Breast epithelium (tissue), 3 donors: ENCODE data around the gene THBS2.

Source experiments
- POLR2A ChIP-seq: fragments of 450-650 bp; IDR thresholded peaks from one replicate; pipeline ENCODE4 v1.6.1; 2016; ENCODE audit warnings: antibody characterized with exemption, mild to moderate bottlenecking, moderate library complexity
- POLR2AphosphoS5 ChIP-seq, 3 donors: sonication (generic); formaldehyde crosslinking; IDR thresholded peaks; one replicate each; pipeline ENCODE4 v1.6.1; 2017; ENCODE audit warnings: antibody characterized with exemption in 3 of 3
- TF ChIP-seq, protein P1 (sequence below), 3 donors: fragments of 450-650 bp; IDR thresholded peaks; one replicate each; pipeline ENCODE4 v1.5.1; 2016 to 2017; ENCODE audit warnings: antibody characterized with exemption in 3 of 3, mild to moderate bottlenecking in 3 of 3, moderate library complexity in 3 of 3

DNA sequence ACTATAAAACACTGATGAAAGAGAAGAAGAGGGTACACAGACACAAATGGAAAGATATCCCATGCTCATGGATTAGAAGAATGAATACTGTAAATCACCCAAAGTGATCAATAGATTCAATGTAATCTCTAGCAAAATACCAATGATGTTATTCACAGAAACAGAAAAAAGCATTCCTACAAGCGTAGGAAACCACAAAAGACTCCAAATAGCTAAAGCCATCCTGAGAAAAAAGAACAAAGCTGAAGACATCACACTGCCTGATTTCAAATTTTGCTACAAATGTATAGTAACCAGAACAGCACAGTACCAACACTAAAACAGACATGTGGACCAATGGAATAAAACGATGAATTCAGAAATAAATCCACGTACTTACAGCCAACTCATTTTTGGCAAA lies 43.0 kb downstream of the THBS2 start:
- TF ChIP-seq, protein P1, sequence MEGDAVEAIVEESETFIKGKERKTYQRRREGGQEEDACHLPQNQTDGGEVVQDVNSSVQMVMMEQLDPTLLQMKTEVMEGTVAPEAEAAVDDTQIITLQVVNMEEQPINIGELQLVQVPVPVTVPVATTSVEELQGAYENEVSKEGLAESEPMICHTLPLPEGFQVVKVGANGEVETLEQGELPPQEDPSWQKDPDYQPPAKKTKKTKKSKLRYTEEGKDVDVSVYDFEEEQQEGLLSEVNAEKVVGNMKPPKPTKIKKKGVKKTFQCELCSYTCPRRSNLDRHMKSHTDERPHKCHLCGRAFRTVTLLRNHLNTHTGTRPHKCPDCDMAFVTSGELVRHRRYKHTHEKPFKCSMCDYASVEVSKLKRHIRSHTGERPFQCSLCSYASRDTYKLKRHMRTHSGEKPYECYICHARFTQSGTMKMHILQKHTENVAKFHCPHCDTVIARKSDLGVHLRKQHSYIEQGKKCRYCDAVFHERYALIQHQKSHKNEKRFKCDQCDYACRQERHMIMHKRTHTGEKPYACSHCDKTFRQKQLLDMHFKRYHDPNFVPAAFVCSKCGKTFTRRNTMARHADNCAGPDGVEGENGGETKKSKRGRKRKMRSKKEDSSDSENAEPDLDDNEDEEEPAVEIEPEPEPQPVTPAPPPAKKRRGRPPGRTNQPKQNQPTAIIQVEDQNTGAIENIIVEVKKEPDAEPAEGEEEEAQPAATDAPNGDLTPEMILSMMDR (IDR thresholded peaks at IDR 0.05), result no peak
- no peak for TF ChIP-seq POLR2AphosphoS5 (IDR thresholded peaks at IDR 0.05)
- no peak for TF ChIP-seq POLR2A
